NCI-H2029 (cell line): ENCODE results near the gene KISS1R.
A peak's percentile ranks its signal among the peaks of the same experiment; 100 is the strongest.

Experiments
- DNase-seq: peaks from one replicate; lab custom pipeline; 2025; lab: John Stamatoyannopoulos, UW

KISS1R gene

GRCh38 chr19:899336-900042 lies 17.6 kb upstream of the KISS1R start:
- no peak for DNase-seq

- DNase-seq = no peak
These were observed 17.2 kb upstream of the KISS1R start for GRCh38 chr19:900043-900301.

- DNase-seq = peak; percentile 21
These were observed 16.6 kb upstream of the KISS1R start for GRCh38 chr19:900302-901111.

- no peak for DNase-seq
These were observed 15.7 kb upstream of the KISS1R start for GRCh38 chr19:901216-902092.

DNA sequence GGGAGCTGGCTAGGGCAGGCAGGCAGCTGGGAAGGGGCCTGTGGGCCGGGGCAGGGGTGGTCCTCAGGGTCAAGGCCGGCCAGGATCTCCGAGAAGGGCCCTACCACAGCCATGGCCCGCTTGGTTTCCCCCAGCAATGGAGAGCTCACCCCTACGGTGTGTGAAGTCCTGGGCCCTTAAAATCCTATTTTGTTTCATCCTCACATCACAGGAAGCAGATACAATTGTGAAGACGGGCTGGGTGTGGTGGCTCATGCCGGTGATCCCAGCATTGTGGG lies 15.1 kb upstream of the KISS1R start:
- DNase-seq = no peak

GRCh38 chr19:902446-903226 lies 14.5 kb upstream of the KISS1R start:
- no peak for DNase-seq

GRCh38 chr19:903266-903797 lies 13.8 kb upstream of the KISS1R start:
- no peak for DNase-seq

GRCh38 chr19:904545-904944 lies 12.6 kb upstream of the KISS1R start:
- DNase-seq = no peak

GRCh38 chr19:906480-906879 lies 10.7 kb upstream of the KISS1R start:
- DNase-seq = no peak

- no peak for DNase-seq
These were observed 9.8 kb upstream of the KISS1R start for GRCh38 chr19:907183-907853.

DNA sequence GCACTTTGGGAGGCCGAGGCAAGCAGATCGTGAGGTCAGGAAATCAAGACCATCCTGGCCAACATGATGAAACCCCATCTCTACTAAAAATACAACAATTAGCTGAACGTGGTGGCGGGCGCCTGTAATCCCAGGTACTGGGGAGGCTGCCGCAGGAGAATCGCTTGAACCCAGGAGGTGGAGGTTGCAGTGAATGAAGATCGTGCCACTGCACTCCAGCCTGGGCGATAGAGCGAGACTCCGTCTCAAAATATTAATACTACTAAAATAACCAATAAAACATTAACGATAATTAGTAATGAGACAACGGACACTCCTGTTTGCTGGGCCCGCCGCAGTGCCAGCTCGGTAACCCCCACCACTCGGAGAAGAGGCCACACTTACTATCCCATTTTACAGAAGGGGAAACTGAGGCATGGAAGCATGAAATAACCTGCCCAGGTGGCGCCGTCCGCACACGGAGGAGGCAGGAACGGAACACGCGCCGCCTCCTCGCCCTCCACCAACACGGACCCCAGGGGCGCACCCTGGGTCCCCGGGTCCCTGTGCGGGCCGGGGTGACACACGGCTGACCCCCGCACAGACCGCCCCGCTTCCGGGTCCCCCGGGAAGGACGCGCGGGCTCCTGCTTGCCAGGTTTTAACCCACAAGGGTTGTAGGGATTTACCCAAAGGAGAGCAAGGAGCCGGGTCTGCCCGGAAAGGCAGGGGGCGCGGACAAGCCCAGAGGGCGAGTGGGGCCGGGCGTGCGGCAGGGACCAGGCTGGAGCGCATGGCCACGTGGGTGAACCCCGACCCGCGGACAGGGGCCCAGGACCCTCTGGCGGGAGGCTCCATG lies 5.7 kb upstream of the KISS1R start:
- DNase-seq = no peak

DNA sequence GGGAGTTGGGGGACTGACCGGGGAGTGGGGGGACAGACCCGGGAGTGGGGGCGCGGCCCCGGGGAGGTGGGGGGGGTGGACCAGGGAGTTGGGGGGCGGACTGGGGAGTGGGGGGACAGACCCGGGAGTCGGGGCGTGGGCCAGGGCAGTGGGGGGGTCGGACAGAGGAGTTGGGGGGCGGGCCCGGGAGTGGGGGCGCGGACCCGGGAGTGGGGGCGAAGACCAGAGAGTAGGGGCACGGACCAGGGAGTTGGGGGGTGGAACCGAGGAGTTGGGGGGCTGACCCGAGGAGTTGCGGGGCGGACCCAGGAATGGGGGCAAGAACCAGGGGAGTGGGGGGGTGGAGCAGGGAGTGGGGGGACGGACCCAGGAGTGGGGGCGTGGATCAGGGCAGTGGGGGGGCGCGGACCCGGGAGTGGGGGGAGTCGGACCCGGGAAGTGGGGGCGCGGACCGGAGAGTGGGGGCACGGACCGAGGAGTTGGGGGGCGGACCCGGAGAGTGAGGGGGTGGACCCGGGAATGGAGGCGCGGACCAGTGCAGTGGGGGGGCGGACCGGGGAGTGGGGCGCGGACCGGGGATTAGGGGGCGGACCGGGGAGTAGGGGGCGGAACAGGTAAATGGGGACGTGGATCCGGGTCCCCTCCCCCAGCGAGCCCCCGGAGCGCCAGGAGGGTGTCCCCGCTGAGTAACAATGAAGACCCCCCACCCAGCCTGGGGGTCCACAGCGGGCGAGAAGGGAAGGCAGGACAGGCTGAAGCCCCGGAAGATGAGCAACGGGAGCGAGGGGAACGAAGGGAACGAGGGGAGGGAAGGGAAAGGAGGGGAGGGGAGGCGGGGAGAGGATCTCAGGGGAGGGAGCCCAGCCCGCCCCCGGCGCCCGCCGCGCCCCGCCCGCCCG lies 4.7 kb upstream of the KISS1R start:
- DNase-seq = no peak

GRCh38 chr19:913080-913748 lies 3.9 kb upstream of the KISS1R start, which contains the start of gene R3HDM4:
Gene R3HDM4 (minus strand): TSS chr19:913219. CDS start chr19:913157, 62 bp downstream.
- DNase-seq = peak; percentile 52

DNA sequence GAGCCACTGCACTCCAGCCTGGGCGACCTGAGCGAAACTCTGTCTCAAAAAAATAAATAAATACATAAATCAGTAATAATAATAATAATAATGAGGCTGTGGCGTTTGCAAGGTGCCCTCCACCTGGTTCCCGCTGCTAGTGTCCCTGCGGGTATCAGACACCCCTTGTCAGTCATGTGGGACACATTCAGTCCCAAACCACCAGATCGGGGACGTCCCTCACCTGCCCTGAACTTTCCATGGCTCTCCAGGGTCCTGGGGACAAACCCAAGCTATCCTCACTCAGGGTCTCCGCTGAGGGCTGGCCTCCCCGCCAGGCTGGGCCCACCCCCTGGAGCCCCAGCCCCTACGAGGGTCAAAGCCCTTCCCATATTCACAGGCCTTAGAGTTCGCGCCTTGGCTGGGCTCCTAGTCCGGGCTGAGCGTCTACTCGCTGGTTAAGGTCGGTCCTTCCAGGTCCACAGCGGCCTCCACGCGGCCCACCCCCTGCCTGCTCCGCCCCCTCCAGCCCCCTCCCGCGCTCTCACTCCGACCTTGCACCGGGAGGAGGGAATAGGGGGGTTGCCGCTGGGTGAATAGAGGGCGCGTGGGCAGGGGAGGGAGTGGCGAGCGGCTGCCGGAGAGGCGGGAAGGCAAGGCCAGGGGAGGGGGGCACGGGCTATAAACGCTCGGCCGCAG lies 349 bp upstream of the KISS1R start:
- no peak for DNase-seq

GRCh38 chr19:918152-918437 lies 962 bp downstream of the KISS1R start:
- no peak for DNase-seq

- no peak for DNase-seq
These were observed 1.5 kb downstream of the KISS1R start for GRCh38 chr19:918481-919198.

DNA sequence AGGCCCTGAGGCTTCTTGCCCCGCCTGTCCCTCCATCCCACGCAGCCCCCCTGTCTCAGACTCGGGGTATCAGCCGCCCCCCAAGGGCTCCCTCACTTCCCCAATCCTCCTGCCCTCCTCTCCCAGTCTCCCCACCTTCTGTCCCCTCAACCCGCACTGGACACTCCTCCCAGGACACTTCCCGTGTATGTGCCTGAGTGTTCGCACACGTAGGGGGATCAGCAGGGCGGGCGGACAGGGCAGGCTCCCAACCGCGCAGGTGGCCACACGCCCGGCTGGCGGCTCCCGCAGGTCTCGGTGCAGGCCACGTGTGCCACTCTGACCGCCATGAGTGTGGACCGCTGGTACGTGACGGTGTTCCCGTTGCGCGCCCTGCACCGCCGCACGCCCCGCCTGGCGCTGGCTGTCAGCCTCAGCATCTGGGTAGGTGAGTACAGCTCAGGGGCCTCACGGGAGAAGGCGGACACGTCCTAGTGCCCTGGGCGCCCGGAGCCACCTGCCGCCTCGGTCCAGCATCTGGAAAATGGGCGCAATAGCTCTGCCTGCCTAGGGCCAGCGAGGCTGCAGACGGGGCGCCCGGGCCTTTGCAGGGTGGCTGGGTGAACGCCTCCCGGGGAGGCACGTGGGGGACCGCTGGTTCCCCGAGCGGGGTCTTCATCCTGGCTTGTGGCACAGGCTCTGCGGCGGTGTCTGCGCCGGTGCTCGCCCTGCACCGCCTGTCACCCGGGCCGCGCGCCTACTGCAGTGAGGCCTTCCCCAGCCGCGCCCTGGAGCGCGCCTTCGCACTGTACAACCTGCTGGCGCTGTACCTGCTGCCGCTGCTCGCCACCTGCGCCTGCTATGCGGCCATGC lies 2.3 kb downstream of the KISS1R start:
- DNase-seq = peak; percentile 45
